GM19452 (cell line): ENCODE data around the gene ESRRG.
"Not testable (repeated sequence)": the region's sequence is repeated elsewhere in the genome, so short reads cannot be mapped to it uniquely, and the experiment has no call there.

ENCODE experiments used
- ATAC-seq: cut with Tn5 transposase; IDR thresholded peaks from one replicate; pipeline ENCODE4 v1.9.1; 2021; ENCODE audit not compliant: unreplicated experiment

Gene ESRRG

GRCh38 chr1:216576234-216576937, 146.8 kb downstream of the ESRRG start:
- ATAC-seq: no peak

- no peak for ATAC-seq
These were observed 156.5 kb downstream of the ESRRG start for GRCh38 chr1:216566641-216567205.

- ATAC-seq: no peak
These were observed 160.1 kb downstream of the ESRRG start for GRCh38 chr1:216563087-216563486.

- no peak for ATAC-seq
These were observed 160.8 kb downstream of the ESRRG start for GRCh38 chr1:216562383-216562782.

GRCh38 chr1:216560527-216560926, 162.7 kb downstream of the ESRRG start:
- no peak for ATAC-seq

GRCh38 chr1:216559359-216559758, 163.9 kb downstream of the ESRRG start:
- ATAC-seq: no peak

- ATAC-seq: no peak
These were observed 167.6 kb downstream of the ESRRG start for GRCh38 chr1:216555653-216556052.

- ATAC-seq: no peak
These were observed 168.3 kb downstream of the ESRRG start for GRCh38 chr1:216554934-216555333.

- no peak for ATAC-seq
These were observed 169.5 kb downstream of the ESRRG start for GRCh38 chr1:216553766-216554165.

- no peak for ATAC-seq
These were observed 170.2 kb downstream of the ESRRG start for GRCh38 chr1:216553040-216553439.

GRCh38 chr1:216549796-216550195, 173.4 kb downstream of the ESRRG start:
- ATAC-seq: no peak

GRCh38 chr1:216542741-216543140, 180.5 kb downstream of the ESRRG start:
- no peak for ATAC-seq

GRCh38 chr1:216542263-216542662, 181.0 kb downstream of the ESRRG start:
- ATAC-seq: no peak

- ATAC-seq: no peak
These were observed 187.5 kb downstream of the ESRRG start for GRCh38 chr1:216535751-216536150.

- ATAC-seq: no peak
These were observed 188.2 kb downstream of the ESRRG start for GRCh38 chr1:216535059-216535458.

GRCh38 chr1:216533776-216534175, 189.5 kb downstream of the ESRRG start:
- no peak for ATAC-seq

GRCh38 chr1:216532251-216532798, 190.9 kb downstream of the ESRRG start:
- no peak for ATAC-seq

GRCh38 chr1:216531263-216532239, 191.7 kb downstream of the ESRRG start:
- peak; percentile 47 for ATAC-seq

GRCh38 chr1:216529851-216530250, 193.4 kb downstream of the ESRRG start:
- not testable (repeated sequence) for ATAC-seq

- ATAC-seq: peak; percentile 81
These were observed 194.4 kb downstream of the ESRRG start for GRCh38 chr1:216528816-216529215.

GRCh38 chr1:216523449-216524190, 199.6 kb downstream of the ESRRG start:
- no peak for ATAC-seq
